ENCODE measurements around the gene GNAT3. TPM values are rescaled to one million over a fixed set of nuclear protein-coding genes. Genes with fewer than 3 reads are reported as not detected.

The GNAT3 gene
- total RNA-seq, 1 experiment from 2014 or later: not detected

DNA sequence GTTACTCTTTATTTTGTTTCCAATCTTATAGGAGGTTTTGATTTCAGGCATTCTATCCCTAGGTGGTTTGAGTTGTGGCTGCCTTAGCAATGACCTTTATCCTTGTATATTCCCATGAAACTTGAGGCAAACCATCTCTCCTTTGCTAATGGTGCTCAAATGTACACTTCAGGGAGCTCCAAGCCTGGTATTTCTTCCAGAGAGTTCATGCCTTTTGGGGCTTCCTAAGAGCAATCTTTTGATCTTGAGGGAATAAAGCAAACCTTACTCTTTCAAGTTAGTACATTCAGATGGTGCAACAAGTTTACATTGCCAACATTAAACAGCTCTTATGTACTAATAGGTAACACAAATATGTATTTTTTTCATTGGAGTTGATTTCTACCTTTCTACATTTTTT, 3.4 kb upstream of the GNAT3 start:
- H3K4me3 Mint-ChIP-seq (ENCODE audit: unreplicated experiment): no peak overlapping the region
- H3K27ac Mint-ChIP-seq (ENCODE audit: low read depth, unreplicated experiment): no peak overlapping the region
- intact Hi-C loops (cut with micrococcal nuclease): no loop called here
- H3K4me1 Mint-ChIP-seq (ENCODE audit: insufficient read depth, unreplicated experiment): no peaks in the 10 kb centered on the region
- BruUV-seq (replicated peaks): no TSS peak
- CTCF ChIA-PET: interaction anchor here (0.6 kb wide), 1 partner anchor 391 kb away, joined by 3 read pairs; no protein-coding TSS in a partner anchor
- DNase-seq (ENCODE audit: unreplicated experiment): no peak
- no peak for TF ChIP-seq CTCF (IDR thresholded peaks at IDR 0.05; ENCODE audit: unreplicated experiment)
- POLR2A ChIA-PET: interaction anchor here (0.7 kb wide), 1 partner anchor 19 kb away, joined by 3 read pairs; no protein-coding TSS in a partner anchor
- no peaks in the 10 kb centered on the region for H3K27me3 Mint-ChIP-seq (ENCODE audit: insufficient read depth, unreplicated experiment)
- no peaks in the 10 kb centered on the region for H3K36me3 Mint-ChIP-seq (ENCODE audit: insufficient read depth, unreplicated experiment)
- no peaks in the 10 kb centered on the region for H3K9me3 Mint-ChIP-seq (ENCODE audit: unreplicated experiment)

DNA sequence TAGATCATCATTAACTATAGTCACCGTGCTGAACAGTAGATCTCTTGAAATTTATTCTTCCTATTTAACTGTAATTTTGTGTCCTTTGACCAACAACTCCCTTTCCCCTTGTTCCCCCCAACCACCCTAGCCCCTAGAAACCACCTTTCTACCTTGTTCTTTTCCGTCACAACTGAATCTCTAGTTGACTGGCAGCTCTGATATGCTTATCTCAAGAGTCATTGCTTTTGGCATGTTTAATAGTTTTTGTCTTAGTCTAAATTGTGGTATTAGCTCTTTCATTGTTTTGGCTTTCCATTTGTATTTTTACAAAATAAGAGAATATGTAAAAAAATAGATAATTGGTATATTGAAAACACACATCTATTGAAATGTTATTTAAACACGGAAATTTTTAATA, 1.8 kb downstream of the GNAT3 start:
- ChIA-PET POLR2A (interaction anchor here (0.6 to 0.9 kb wide), 2 partner anchors 28 to 38 kb away, joined by 4 to 5 read pairs; no protein-coding TSS in a partner anchor), CTCF (no interaction called here)
- intact Hi-C loops (cut with micrococcal nuclease): no loop called here
- Mint-ChIP-seq H3K36me3 (ENCODE audit: insufficient read depth, unreplicated experiment) (no peaks in the 10 kb centered on the region), H3K9me3 (ENCODE audit: unreplicated experiment) (no peaks in the 10 kb centered on the region), H3K27ac (ENCODE audit: low read depth, unreplicated experiment) (no peak overlapping the region), H3K27me3 (ENCODE audit: insufficient read depth, unreplicated experiment) (no peaks in the 10 kb centered on the region), H3K4me1 (ENCODE audit: insufficient read depth, unreplicated experiment) (peaks cover 9% of the 10 kb centered on the region), H3K4me3 (ENCODE audit: unreplicated experiment) (no peak overlapping the region)
- BruUV-seq (replicated peaks): no TSS peak
- DNase-seq (ENCODE audit: unreplicated experiment): no peak
- TF ChIP-seq CTCF (IDR thresholded peaks at IDR 0.05; ENCODE audit: unreplicated experiment): no peak

DNA sequence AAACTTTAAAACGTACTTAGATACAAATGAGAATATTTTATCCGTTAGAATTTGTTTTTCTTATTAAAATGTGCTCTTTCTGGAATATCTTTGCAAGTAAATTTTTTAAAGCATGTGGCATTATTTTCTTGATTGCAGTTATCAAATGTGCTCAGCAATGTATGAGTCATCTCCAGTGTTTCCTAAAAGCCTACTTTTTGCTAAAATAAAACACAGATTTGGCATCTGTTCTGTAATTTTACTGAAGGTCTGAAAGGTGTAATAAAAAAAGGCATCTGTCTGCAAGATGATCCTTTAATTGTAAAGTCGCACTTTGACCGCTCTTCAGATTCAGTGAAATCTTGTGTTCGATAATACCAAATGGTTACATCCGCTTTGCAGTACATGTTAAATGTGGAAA, 3.4 kb downstream of the GNAT3 start:
- ChIA-PET POLR2A (interaction anchor here (0.6 to 1.1 kb wide), 2 partner anchors 10 to 51 kb away, joined by 3 to 4 read pairs; no protein-coding TSS in a partner anchor), CTCF (interaction anchor here (1.1 kb wide), 2 partner anchors 78 to 80 kb away, joined by 3 read pairs; no protein-coding TSS in a partner anchor)
- DNase-seq (ENCODE audit: unreplicated experiment): no peak
- Mint-ChIP-seq H3K9me3 (ENCODE audit: unreplicated experiment) (no peaks in the 10 kb centered on the region), H3K27ac (ENCODE audit: low read depth, unreplicated experiment) (no peak overlapping the region), H3K27me3 (ENCODE audit: insufficient read depth, unreplicated experiment) (no peaks in the 10 kb centered on the region), H3K4me3 (ENCODE audit: unreplicated experiment) (no peak overlapping the region), H3K4me1 (ENCODE audit: insufficient read depth, unreplicated experiment) (peaks cover 9% of the 10 kb centered on the region), H3K36me3 (ENCODE audit: insufficient read depth, unreplicated experiment) (no peaks in the 10 kb centered on the region)
- TF ChIP-seq CTCF (IDR thresholded peaks at IDR 0.05; ENCODE audit: unreplicated experiment): no peak
- BruUV-seq (replicated peaks): no TSS peak
- intact Hi-C loops (cut with micrococcal nuclease): no loop called here

GRCh38 chr7:80505900-80506500, 5.9 kb downstream of the GNAT3 start:
- TF ChIP-seq CTCF (IDR thresholded peaks at IDR 0.05; ENCODE audit: unreplicated experiment): no peak
- Mint-ChIP-seq H3K27me3 (ENCODE audit: insufficient read depth, unreplicated experiment) (no peaks in the 10 kb centered on the region), H3K9me3 (ENCODE audit: unreplicated experiment) (no peaks in the 10 kb centered on the region), H3K4me3 (ENCODE audit: unreplicated experiment) (no peak overlapping the region), H3K27ac (ENCODE audit: low read depth, unreplicated experiment) (no peak overlapping the region), H3K36me3 (ENCODE audit: insufficient read depth, unreplicated experiment) (no peaks in the 10 kb centered on the region), H3K4me1 (ENCODE audit: insufficient read depth, unreplicated experiment) (peaks cover 9% of the 10 kb centered on the region)
- POLR2A ChIA-PET: no interaction called here
- no peak for DNase-seq (ENCODE audit: unreplicated experiment)
- BruUV-seq (replicated peaks): no TSS peak
- CTCF ChIA-PET: interaction anchor here (0.6 kb wide), 1 partner anchor 24 kb away, joined by 3 read pairs; no protein-coding TSS in a partner anchor
- intact Hi-C loops (cut with micrococcal nuclease): no loop called here
